ENCODE measurements around the gene FLG. TPM values are rescaled to one million over a fixed set of nuclear protein-coding genes. Genes with fewer than 3 reads are reported as not detected.
"Not testable (repeated sequence)": the region's sequence is repeated elsewhere in the genome, so short reads cannot be mapped to it uniquely, and the experiment has no call there.

Gene FLG
- 0.03 TPM for total RNA-seq
- long read RNA-seq = 0 reads

- intact Hi-C loops (cut with DNase I) = no loop called here
- DNase-seq (ENCODE audit: low spot score) = no peak
These were observed at the start of gene FLG for GRCh38 chr1:152325111-152325510. Gene FLG, minus strand, starts transcription at chr1:152325239. Its CDS starts 9,783 bp downstream, at chr1:152315456.

GRCh38 chr1:152374451-152374850 is 49.4 kb upstream of the FLG start:
- DNase-seq (ENCODE audit: low spot score) = no peak
- intact Hi-C loops (cut with DNase I) = no loop called here

GRCh38 chr1:152372672-152373071 is 47.6 kb upstream of the FLG start:
- intact Hi-C loops (cut with DNase I) = no loop called here
- no peak for DNase-seq (ENCODE audit: low spot score)

- DNase-seq (ENCODE audit: low spot score) = no peak
- intact Hi-C loops (cut with DNase I) = no loop called here
These were observed 42.4 kb upstream of the FLG start for GRCh38 chr1:152367436-152367835.

- no peak for DNase-seq (ENCODE audit: low spot score)
- intact Hi-C loops (cut with DNase I) = no loop called here
These were observed 34.9 kb upstream of the FLG start, which contains the start of gene FLG2 for GRCh38 chr1:152359906-152360305. Gene FLG2, minus strand, starts transcription at chr1:152360006. Its CDS starts 1,122 bp downstream, at chr1:152358884.

GRCh38 chr1:152356736-152357135 is 31.7 kb upstream of the FLG start:
- intact Hi-C loops (cut with DNase I) = no loop called here
- DNase-seq (ENCODE audit: low spot score) = no peak

GRCh38 chr1:152349611-152350010 is 24.6 kb upstream of the FLG start:
- intact Hi-C loops (cut with DNase I) = loop anchor here (5.0 kb wide), 2 partner anchors 93 to 157 kb away; no protein-coding TSS in a partner anchor

GRCh38 chr1:152348447-152348846 is 23.4 kb upstream of the FLG start:
- no peak for DNase-seq (ENCODE audit: low spot score)
- intact Hi-C loops (cut with DNase I) = loop anchor here (5.0 kb wide), 2 partner anchors 94 to 156 kb away; no protein-coding TSS in a partner anchor

More at GRCh38 chr1:152349611-152350010, 24.6 kb upstream of the FLG start:
- DNase-seq (ENCODE audit: low spot score) = no peak

GRCh38 chr1:152347116-152347728 is 22.2 kb upstream of the FLG start:
- DNase-seq (ENCODE audit: low spot score) = no peak
- intact Hi-C loops (cut with DNase I) = loop anchor here (5.0 kb wide), 2 partner anchors 95 to 155 kb away; no protein-coding TSS in a partner anchor

GRCh38 chr1:152344438-152344837 is 19.4 kb upstream of the FLG start:
- no peak for DNase-seq (ENCODE audit: low spot score)
- intact Hi-C loops (cut with DNase I) = no loop called here

GRCh38 chr1:152343006-152343405 is 18.0 kb upstream of the FLG start:
- intact Hi-C loops (cut with DNase I) = no loop called here

GRCh38 chr1:152335399-152335798 is 10.4 kb upstream of the FLG start:
- no peak for DNase-seq (ENCODE audit: low spot score)

More at GRCh38 chr1:152343006-152343405, 18.0 kb upstream of the FLG start:
- DNase-seq (ENCODE audit: low spot score) = no peak

GRCh38 chr1:152328801-152329391 is 3.9 kb upstream of the FLG start:
- intact Hi-C loops (cut with DNase I) = no loop called here
- DNase-seq (ENCODE audit: low spot score) = no peak

More at GRCh38 chr1:152335399-152335798, 10.4 kb upstream of the FLG start:
- intact Hi-C loops (cut with DNase I) = no loop called here

GRCh38 chr1:152313970-152314369 is 11.1 kb downstream of the FLG start:
- no peak for DNase-seq (ENCODE audit: low spot score)
- intact Hi-C loops (cut with DNase I) = no loop called here

- DNase-seq (ENCODE audit: low spot score) = peak; percentile 58
- intact Hi-C loops (cut with DNase I) = no loop called here
These were observed 11.7 kb downstream of the FLG start for GRCh38 chr1:152313319-152313801.

- DNase-seq (ENCODE audit: low spot score) = peak; percentile 55
- intact Hi-C loops (cut with DNase I) = not testable (repeated sequence)
These were observed 12.9 kb downstream of the FLG start for GRCh38 chr1:152312169-152312568.

- no peak for DNase-seq (ENCODE audit: low spot score)
These were observed 15.1 kb downstream of the FLG start for GRCh38 chr1:152309955-152310354.

GRCh38 chr1:152309320-152309901 is 15.6 kb downstream of the FLG start:
- intact Hi-C loops (cut with DNase I) = not testable (repeated sequence)
- DNase-seq (ENCODE audit: low spot score) = peak; percentile 72

More at GRCh38 chr1:152309955-152310354, 15.1 kb downstream of the FLG start:
- intact Hi-C loops (cut with DNase I) = no loop called here

- DNase-seq (ENCODE audit: low spot score) = peak; percentile 63
- intact Hi-C loops (cut with DNase I) = not testable (repeated sequence)
These were observed 16.3 kb downstream of the FLG start for GRCh38 chr1:152308758-152309157.

- DNase-seq (ENCODE audit: low spot score); intact Hi-C loops (cut with DNase I): not testable (repeated sequence)
These were observed 17.1 kb downstream of the FLG start for GRCh38 chr1:152307970-152308369.

All from cardiac septum (tissue), 1 donor.